Measurements from ENCODE around the gene TSPAN8.

DNA sequence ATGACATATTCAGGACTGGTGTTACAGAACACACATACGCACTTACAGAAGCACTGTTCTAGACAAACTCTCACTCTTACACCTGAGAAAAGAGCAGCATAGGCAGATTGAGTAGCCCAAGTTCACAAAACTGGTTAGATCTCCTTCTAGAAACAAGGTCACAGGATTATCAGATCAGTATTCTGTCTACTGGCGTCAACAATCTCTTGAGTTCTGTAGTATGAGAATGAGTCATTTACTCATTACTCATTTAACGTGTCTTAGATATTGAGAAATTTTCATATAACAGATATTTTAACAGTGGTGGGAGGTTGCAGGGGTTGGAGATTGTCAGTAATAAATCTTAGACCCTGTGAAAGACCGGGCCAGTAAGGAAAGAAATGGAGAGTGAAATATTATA is 2.8 kb upstream of the TSPAN8 start:
- TF ChIP-seq TRIM28 (IDR thresholded peaks at IDR 0.05; ENCODE audit: borderline replicate concordance, low read length) (no peak), ZNF114 (tag by site-specific recombination; IDR thresholded peaks at IDR 0.05) (no peak), PATZ1 (tag by site-specific recombination; IDR thresholded peaks at IDR 0.05) (no peak), CTCF (tag by site-specific recombination; IDR thresholded peaks at IDR 0.05) (no peak)
- TF ChIP-seq, protein P1, sequence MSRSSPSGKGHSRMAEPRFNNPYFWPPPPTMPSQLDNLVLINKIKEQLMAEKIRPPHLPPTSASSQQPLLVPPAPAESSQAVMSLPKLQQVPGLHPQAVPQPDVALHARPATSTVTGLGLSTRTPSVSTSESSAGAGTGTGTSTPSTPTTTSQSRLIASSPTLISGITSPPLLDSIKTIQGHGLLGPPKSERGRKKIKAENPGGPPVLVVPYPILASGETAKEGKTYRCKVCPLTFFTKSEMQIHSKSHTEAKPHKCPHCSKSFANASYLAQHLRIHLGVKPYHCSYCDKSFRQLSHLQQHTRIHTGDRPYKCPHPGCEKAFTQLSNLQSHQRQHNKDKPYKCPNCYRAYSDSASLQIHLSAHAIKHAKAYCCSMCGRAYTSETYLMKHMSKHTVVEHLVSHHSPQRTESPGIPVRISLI (tag by site-specific recombination; IDR thresholded peaks at IDR 0.05) = no peak

All from HEK293 (cell line).